Stimulated activated CD4-positive, alpha-beta T cell treated with anti-CD3 and anti-CD28 coated beads, Interleukin-12 subunit alpha, Interleukin-12 subunit beta, amount 100 ng/mL, for 24 hours (primary cell): ENCODE data around the gene LMAN1L.
"Not testable (repeated sequence)": the region's sequence is repeated elsewhere in the genome, so short reads cannot be mapped to it uniquely, and the experiment has no call there.

Experiments
- DNase-seq, 2 experiments: peaks; one replicate each; pipeline ENCODE4 v3.0.0-alpha.2; 2020; ENCODE audit warnings: low read depth in 2 of 2

Gene LMAN1L

DNA sequence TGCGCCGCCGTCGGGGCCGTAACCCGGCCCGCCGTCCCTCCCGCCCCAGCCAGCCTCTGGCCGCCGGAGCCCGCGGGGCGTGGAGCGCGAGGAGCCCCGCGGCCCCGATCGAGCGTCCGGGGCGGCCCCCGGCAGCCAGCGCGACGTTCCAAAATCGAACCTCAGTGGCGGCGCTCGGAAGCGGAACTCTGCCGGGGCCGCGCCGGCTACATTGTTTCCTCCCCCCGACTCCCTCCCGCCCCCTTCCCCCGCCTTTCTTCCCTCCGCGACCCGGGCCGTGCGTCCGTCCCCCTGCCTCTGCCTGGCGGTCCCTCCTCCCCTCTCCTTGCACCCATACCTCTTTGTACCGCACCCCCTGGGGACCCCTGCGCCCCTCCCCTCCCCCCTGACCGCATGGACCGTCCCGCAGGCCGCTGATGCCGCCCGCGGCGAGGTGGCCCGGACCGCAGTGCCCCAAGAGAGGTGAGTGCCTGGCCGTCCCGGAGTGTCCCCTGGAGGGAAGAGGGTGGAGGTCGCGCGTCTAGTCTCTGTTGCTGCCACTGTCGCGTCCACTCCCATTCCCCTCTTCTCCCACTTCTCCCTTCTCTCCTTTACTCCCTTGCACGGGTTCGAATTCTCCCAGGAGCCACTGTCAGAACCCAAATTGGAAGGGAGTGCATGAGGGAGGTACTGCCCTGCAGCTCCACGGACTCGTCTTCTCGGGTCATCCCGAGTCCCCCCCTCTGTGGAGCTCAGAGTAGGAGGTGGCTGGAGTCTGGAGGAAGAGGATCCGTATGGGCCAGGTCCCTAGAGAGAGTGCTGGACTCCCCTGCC is 30.2 kb upstream of the LMAN1L start:
- no peak for DNase-seq

GRCh38 chr15:74783072-74783807 is 29.4 kb upstream of the LMAN1L start:
- DNase-seq, result no peak

- DNase-seq, result no peak
Measured at GRCh38 chr15:74783808-74784175, 28.8 kb upstream of the LMAN1L start.

DNA sequence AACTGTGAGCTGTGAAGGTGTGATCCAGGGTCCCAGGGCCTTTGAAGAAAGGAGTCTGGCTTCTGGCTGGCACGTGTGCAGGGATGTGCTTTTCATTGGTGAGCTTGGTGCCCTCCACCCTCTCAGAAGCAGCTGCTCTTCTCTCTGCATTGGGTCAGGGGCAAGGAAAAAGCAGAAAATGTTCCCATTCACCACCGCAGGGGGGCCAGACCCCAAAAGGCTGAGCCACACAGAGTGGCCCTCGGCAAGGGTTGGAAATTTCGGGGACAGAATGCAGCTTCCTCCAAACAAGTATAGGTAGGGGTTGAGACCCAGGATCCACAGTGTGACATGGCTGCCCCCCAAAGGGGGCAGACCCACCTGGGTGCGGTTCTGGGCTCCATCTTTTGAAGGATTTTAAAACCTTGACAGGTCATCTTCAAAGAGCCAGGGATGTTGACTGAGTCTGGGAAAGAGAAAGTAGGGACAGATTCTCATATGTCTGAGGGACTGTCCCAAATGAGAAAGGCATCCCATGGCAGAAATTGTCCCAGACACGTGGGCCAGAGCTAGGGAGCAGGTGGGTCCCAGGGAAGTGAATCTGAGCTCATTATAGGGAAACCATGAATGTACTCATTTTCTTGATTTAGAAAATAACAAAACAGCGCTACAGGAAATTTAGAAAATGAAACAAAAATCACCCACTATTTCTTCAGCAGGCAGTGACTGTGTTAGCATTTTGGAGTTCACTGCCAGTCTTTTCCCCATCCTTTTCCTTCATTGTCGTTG is 28.0 kb upstream of the LMAN1L start:
- DNase-seq, result no peak

- DNase-seq, result no peak
Measured at GRCh38 chr15:74785194-74786032, 27.2 kb upstream of the LMAN1L start.

DNA sequence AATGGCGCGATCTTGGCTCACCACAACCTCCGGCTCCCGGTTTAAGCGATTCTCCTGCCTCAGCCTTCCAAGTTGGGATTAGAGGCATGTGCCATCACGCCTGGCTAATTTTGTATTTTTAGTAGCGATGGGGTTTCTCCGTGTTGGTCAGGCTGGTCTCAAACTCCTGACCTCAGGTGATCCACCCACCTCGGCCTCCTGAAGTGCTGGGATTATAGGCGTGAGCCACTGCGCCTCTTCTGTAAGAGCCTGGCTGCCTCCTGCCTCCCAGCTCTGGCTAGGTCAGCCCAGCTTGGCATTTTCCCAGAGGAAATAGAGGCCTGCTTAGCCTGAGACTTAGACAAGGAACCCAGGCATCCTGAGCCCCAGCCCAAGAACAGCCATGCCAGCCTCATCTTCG is 26.6 kb upstream of the LMAN1L start:
- DNase-seq, result not testable (repeated sequence)

DNA sequence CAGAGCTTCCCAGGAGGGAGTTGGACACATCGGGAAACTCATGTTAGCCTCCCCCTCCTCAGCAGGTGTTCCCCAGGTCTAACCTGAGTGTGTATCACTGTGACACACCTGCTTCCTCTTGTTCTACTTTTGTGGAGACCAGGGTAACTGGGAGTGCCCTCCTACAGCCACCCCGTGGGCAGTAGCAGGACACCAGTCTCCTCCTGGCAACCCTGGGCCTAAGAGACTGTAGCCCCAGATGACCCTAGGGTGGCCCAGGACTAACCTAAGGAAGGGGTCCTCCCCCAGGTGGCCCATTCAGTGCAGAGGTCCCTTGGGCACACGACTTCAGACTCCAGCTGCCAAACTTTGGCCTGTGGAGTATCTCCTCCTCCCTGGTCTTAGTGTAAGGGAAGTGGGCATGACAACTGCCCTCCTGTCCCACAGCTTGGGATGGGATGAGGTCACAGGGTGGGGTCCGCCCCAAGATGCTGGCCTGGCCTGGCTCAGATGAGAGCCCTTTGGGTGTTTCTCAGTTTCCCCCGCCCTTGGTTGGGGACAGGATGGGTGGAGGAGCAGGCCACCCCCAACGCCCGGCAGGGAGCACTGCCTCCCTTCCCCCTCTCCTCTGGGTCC is 26.0 kb upstream of the LMAN1L start:
- no peak for DNase-seq

DNA sequence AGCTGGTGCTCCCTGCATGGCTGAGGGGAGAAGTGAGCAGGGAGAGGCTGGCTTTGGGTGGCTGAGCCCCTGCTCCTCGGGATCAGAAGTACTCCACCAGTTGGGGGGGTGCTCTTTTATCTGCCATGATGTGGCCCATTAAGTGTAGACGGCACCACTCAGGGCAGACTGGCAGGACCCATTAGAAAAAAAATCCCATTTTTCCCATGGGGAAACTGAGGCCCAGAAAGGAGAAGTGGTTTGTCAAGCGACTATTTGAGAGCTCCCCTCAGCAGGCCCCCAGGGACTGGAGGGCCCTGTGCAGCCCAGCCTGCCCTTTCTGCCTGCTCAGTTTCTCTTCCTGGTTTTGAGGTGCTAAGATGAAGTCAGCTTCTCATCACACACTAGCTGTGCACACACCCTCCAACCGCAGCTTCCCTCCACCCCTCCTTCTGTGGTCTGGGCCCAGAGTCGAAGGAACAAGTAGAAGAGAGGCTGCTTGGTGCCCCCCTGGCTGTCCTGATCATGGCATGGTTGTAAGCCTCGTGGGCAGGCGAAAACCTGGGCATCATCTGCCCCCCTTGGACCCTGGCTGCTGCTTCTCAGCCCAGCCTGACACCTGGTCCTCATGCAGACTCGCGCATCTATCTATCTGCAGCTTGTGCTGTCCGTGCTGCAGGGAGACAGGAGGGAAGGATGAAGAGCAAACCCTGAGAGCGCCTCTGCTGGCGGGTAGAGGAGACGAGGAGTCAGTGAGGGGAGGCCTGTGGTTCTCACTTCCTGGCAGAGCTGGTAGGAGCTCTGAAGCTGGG is 25.2 kb upstream of the LMAN1L start:
- DNase-seq, result peak; percentile 80 to 87

GRCh38 chr15:74788042-74788682 is 24.5 kb upstream of the LMAN1L start:
- DNase-seq, result no peak

DNA sequence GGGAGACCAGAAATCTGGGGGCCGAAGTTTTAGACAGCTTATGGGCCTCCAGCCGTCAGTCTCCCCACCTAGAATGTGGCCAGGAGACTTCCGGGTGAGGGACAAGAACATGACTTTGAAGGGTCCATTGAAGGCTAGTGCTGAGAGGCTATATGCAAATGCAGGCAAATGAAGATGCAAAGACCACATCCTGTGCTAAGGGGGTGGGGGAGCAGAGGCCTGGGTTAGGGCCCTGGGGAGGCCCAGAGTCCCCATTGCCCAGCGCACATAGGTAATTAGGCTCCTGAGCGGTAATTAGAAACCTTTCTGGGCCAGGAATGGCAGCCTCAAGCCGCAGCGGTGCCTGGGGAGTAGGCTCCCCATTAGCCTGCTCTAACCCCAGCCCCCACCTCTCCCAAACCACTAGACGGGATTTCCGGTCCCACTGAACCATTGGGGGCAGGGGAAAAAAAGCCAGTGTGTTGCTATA is 23.9 kb upstream of the LMAN1L start:
- DNase-seq, result no peak

DNA sequence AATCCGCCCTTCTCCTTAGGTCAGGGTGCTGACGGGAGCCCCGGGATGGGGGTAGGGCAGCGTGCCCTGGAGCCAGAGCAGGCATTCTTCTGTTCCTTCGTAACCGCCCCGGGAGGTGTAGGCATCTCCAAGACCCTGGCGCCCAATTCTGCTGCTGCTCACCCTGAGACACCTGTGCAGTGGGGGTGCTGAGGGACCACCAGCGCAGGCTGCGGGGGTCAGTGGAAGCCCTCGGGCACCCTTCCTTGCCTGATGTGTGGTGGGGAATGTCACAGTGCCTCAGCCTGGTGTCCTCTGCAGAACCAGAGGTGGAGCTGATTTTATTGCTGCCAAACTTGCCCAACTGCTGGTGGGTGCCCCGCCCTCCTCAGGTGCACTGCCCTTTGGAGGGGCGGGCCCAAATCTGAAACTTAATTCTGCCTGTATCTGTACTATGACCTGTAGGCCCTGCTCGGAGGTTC is 23.4 kb upstream of the LMAN1L start:
- DNase-seq, result no peak

DNA sequence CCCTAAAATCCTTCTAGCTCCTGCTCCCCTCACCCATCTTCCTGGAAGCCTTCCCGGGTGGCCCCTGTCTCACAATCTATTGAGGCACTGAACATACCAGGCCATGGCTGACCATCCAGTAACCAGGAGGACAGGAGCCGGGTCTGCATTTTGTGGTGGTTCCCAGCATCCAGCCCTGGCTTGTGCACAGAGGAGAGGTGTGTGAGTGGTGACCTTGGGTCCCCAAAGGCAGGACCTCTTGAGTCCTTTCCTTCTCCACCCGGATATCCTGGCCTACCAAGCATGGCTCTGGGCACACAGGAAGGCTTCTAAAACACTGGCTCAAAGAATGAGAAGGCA is 22.9 kb upstream of the LMAN1L start:
- DNase-seq, result no peak

DNA sequence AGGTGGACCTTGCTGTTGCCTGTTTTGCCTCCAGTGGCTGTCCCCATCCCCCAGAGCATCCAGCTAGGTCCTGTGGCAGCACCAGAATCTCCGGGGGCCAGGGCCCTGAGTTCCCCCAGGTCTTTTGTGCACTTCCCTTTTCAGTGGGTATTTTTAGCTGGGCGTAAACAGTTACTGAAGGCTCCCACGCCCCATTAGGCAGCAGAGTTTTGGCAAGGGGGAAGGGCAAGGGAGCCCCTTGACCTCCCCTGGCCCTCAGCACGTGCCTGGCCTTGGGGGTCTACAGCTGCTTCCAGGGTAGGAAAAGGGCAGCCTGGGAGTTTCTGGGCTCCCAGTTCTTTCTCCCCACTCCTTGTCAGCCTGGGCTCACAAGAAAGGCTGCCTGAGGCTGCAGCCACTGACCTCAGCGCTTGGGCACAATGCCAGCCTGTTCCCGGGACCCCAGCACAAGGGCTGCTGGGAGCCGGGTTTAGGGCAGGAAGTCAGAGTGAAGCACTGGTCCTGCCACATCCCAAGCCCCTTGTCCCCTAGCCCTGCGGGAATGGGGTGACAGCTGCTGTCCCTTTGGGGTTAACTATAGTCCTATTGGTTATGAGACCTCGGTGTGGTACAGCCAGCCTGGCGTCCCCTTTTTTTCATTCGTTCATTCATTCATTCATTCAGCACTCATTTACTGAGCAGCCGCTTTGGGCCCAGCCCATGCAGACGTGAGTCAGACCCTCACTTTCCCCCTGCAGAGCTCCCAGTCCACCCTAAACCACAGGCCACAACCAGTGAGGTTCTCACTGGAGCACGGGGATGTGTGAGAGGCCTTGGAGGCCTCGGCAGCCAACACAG is 22.3 kb upstream of the LMAN1L start:
- no peak for DNase-seq

GRCh38 chr15:74791007-74791406 is 21.6 kb upstream of the LMAN1L start:
- DNase-seq, result no peak

DNA sequence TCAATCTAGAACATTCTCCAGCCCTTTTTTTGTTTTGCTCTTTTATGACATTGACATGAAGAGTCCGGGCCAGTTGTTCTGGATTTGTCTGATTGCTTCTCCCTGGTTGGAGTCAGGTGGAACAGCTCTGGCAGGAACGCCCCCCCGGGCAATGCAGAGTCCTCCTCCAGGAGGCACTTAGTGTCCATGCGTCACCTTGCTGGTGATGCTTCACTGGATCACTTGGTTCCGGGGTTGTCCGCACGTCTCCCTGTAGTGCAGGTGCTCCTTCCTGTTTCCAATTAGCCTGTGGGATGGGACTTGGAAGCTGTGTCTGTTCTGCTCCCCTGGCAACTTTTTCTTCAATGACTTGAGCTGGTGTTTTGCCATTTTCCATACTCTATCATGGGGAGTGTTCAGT is 21.0 kb upstream of the LMAN1L start:
- DNase-seq, result no peak

DNA sequence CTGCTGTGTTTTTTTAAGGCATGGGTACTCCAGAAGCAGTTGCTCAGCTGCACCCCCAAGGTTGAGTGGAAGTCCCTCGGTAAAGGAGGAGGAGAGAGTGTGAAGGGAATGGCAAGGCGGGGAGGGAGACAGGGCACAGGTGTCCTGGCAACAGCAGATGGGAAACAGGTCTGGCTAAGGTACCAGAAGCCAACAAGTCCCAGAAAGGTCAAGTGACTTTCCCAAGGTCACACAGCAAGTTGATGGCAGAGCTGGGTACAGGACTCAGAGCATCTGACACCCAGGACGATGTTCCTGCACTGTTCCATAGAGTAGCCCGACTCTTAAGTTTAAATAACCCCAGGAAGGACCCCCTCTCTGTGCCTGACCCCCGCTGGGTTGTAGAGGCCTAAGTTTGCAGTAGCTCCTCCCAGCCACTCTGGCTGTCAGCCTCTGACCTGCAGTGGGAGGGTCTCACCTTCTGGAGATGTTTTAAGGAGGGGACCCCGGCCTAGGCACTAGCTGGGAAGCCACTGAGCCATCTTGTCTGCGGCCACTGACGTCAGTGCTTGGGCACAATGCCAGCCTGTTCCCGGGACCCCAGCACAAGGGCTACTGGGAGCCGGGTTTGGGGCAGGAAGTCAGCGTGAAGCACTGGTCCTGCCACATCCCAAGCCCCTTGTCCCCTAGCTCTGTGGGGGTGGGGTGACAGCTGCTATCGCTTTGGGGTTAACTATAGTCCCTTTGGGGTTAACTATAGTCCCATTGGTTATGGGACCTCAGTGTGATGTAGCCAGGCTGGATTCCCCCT is 20.2 kb upstream of the LMAN1L start:
- no peak for DNase-seq

DNA sequence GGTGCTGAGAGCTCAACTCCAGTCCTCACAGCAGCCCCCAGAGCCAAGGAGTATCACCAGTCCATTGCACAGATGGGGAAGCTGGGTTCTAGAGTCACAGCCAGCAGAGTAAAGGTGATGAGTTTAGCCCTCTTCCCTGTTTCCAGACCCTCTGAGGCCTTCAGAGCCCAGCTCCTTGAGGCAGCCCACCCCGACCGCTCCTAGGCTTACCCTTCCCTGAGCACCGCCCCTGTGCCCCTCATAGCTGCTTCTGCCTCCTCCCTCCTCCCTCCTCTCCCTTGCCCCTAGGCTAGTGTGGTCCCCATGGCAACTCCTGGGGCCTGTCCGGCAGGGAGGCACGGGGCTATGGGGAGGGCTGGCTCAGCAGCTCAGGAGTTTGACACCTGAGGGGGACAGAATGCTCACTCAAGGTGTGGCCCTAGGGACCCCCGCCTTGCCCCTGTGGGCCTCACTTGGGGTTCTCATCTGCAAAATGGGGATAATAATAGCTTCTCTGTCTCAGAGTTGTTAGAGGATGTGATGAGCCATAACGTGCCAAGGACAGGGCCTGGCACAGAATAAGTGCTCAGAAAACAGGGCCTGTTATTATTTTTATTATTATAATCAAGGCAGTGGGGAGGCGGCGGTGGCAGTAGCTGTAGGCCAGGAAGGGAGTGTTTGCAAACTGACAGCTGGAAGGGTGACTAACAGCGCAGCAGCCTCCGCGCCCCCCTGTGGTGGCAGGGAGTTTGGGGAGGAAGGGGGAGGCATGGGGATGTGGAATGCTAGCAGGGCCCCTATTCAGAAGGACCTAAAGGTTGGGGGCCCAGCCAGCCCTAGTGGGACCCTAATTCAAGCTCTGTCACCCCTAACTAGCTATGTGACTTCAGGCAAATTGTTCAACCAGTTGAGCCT is 19.3 kb upstream of the LMAN1L start:
- DNase-seq, result no peak
